ENCODE measurements around the gene MDK.

Gene MDK

DNA sequence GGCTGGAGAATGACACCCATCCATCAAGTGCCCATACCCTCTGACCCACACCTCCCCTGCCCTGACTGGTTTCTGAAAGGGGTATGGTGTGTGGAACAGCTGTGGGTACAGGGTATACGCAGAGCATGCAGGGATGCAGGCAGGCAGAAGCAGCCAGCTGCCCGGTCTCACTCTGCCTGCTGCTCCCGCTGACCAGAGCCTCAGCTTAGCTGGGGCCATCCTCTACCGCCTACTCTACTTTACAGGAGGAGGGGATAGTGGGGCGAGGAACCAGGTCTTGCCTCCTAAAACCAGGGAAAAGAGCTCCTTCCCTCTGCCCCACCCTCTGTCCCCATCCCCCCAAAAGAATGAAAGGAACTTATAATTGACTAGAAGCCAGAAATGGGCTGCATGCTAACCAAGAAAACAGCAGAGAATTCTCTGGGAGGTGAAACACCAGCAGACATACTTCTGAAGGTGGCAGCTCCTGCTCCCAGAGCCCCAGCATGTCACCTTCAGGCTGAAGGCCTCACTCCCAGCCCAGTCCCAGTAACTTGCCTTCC, 23.1 kb downstream of the MDK start:
- DNase-seq (ENCODE audit: low spot score): no peak

DNA sequence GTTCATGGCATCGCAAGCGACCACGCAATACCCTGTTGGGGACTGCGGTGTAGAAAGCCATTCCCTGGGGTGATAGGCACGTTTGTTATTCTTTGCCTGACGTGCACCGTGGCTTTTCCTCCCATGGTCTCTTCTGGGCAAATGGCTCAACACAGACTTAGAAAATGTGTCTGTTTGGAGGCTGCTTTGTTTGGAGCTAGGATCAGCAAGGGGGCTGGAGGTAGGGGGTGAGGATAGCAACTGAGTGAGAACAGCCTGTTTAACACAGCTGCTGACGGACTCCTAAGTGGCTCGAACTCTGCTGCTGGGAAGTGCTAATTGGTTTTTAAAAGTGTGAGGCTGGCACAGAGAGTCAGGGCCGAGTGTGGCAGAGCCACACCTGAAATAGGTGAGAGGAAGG, 26.2 kb downstream of the MDK start:
- no peak for DNase-seq (ENCODE audit: low spot score)

DNA sequence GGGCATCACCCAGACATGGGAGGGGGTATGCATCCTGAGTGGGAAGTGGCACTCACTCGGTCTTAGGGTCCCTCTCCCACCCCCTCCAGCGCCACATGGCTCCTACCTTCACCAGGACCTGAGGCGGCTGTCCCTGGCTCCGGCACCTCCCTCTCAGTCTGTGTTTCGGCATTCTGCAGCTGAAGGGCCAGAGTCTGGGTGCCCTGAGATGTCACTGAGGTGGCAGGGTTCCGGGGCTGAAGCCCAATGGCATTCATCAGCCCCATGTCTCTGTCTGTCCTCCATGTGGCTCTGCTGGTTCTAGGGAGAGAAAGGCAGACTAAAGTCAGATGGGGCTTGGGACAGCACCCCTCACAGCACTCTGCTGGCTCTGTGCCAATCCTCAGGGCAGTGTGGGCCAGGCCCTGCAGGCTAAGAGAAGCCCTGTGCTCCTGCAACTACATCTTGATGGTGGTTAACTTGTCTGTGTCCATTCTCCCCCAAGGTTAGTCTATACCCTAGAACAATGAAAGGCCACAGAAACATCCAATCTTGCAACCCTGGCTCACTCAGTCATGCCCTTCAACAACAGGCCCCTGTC, 27.0 kb downstream of the MDK start:
- no peak for DNase-seq (ENCODE audit: low spot score)

DNA sequence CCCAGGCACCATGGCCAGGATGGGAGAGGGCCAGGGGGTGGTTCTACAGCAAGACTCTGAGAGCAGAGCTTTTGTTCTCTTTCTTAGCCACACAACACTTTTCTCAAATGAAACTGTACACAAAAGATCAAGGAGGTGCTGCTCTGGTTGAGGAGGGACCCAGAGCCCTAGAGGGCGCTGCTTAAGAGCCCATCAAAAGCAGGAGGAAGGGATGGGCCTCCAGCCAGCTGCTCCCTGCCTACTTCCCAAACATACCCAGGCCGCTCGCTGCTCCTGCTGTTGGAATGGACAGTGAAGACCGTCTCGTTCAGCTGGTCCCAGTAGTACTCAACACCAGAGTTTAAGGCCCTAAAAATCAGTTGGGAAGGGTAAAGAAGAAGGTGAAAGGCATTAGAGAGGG, 28.6 kb downstream of the MDK start:
- DNase-seq (ENCODE audit: low spot score): no peak

DNA sequence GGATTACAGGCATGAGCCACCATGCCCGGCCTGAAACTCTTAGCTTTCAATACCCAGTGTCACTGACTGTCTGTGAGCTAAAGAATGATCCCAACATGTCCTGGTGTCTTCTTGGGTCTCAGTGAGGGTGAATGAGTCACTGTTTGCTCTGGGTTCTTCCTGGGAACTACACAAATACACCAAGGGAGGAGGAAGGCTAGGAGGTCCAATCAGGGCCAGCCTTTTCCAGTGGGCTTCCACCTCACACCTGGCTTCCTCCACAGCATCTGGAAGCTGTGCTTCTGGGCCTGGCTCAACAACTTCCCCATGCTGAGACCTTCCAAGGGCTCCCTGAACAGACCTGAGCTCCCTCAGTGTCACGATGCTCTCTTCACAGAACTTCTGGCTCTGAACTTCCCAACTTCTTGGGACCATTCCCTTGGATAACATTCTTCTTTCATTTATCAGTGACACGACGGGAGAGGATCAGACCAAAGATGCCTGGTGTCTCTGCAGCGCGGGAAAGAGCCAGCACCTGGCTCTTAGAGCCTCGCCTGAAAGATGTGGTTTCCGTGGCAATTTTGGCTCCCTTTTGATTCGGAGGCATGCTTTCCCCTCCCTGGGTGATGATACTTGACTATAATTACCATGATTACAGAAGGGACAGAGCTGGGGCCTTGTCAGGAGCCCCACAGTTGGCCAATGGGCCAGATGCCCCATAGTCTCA, 32.4 kb downstream of the MDK start:
- DNase-seq (ENCODE audit: low spot score): no peak

DNA sequence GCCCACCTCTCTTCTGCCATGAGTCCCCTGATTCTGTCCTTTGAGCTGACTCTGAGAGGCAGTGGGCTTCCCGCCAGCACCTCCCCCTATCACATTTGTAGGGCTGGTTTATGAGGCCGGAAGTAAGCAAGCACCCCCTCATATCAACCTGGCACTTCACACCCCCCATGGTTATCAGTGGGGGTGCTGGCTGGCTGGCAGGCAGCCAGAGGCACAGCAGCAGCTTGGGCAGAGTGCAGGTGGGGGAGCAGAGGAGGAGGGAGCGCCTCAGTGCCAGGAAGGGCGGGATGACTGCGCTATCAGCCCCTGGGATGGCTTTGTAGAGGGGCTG, 33.0 kb downstream of the MDK start:
- DNase-seq (ENCODE audit: low spot score): no peak

DNA sequence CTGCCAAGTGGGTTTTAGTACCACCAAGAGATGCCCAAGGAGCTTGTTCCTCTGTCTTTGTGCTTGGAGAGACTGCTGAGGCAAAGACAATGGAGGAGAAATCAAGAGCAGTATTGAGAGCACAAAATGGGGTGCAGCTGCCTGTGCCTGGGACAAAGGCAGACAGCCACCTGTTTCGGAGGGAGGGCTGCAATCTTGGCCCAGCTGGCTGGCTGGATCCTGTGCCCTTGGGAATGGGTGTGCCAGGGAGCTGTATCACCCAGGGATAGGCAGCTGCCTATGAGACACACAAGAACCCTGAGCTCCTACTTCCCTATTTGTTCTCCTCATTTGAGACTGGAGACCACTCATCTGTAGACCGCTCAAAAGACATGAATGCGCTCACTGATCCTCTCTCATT, 33.4 kb downstream of the MDK start:
- no peak for DNase-seq (ENCODE audit: low spot score)

DNA sequence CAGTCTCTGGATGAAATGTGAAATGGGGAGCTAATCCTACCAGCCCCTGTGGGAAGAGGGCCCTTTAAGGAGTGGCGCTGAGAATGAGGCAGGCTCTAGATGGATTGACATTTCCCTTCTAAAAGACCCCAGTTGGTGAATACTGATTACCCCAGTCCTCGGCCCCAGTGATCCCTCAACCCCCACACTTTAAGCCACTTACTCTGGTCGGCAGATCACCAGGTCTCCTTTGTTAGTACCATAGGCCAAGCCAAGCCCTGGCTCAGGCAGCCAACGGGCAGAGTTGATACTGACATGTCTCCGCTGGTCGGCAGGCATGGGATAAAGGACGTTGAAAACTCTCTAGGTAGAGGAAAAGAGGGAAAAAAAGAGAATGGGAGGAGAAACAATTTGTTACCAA, 36.2 kb downstream of the MDK start:
- no peak for DNase-seq (ENCODE audit: low spot score)

DNA sequence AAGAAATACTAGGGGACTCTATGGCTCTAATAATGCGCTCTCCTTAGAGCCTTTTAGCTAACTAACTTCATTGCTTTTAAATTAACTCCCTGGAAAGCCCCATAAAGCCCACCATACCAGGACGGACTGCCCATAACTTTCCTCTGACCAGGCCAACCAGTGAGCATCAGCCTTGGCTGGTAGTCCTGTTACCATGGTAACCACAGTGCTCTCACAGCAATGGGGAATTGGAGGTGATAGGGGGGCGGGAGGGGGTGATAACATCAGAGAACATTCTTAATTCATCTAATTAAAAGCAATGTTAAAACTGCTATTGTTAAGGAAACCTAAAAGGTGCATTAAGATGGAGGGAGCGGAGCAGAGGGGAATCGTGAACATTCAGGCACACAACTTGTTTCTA, 37.3 kb downstream of the MDK start:
- DNase-seq (ENCODE audit: low spot score): no peak

DNA sequence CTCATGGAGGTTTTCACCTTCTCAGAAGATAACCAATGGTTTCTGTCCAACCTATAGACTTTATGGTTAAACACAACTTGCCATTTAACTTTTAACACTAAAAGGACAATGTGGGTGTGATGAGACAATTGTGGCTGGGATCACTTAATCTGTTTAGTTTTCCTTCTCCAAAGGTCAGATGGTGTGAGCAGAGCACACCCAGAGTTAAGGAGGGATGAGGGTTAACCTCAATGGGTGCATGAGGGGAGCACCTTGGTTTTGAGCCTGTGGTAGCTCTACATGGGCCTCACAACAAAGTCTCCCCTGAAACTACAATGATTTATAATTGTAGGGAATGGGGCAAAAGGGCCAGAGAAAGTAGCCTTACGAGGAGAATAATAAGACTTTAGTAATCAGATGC, 39.0 kb downstream of the MDK start:
- no peak for DNase-seq (ENCODE audit: low spot score)

DNA sequence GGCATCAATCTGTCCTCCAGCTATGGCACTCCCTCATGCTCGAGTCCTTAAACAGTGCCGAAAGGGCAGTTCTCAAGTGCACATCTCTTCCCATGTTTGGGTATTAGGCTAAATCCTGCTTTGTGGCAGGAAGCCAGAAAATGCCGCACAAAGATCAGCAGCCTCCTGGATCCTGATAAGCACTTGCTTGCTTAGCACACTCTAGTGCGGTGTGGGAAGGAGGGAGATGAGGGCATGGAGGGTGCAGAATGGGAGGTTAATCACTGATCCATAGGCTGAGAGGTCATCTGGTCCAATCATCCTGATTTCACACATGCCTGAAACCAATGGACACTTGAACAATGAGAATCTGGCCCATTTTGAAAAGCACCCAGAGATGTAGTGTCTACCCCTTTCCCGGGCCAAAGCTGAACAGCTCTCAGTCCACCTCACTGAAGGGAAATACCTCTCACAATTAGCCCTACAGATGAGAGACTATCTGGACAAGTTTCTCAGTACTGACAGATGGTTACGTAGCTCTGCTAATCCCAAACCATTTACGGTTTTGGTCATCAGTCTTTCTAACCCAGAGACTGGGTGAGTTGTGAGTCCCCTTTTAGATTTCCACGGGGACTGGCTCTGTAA, 39.9 kb downstream of the MDK start:
- DNase-seq (ENCODE audit: low spot score): no peak

DNA sequence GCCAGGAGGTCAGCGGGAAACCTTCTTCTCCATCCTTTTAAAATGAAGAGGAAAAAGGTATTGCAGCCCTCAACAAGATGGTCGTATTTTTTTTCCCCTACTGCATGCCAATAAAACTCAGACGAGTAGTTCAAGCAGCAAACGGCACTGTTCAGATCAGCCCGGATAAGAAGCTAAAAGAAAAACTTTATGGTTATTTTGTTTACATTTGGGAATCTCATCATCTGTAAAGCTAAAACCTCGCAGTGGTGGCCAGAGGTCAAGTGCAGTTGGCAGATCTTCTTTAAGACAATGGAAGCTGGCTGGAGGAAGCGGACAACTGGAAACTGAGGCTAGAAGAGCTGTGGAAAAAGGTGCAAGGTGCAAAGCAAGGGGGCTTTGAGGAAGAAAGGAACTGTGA, 41.1 kb downstream of the MDK start:
- DNase-seq (ENCODE audit: low spot score): no peak

DNA sequence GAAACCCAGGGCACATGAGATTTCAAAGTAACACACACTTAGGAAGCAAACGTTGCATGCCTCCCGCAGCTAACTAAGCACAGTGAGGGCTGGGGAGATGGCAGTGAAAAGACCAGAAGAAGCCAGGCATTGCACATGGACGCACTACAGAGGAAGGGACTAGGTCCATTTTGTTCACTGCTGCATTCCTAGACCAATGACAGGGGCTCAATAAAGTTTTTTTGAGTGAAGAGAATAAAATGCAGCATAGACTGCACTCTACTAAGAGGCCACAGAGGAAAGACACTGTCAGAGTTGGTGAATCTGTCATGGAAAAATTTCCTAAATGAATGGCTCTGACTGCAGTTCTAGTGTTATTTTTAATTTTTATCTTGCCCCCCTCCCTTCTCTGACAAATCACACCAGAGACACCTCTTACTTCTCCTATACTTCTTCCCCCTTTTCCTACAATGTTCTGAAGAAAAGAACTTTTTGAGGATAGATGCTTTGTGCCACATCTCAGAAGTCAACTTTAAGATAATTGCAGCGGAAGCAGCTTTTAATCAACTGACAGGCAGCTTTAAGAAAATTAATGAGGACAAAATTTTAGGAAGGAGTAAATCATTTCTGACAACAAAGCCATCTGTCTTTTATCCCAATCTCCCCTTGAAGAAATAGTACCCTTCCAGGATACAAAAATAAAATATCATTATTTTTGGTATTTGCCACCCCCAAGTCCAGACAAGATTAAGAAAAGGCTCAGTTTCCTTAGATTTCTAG, 44.9 kb downstream of the MDK start:
- no peak for DNase-seq (ENCODE audit: low spot score)

DNA sequence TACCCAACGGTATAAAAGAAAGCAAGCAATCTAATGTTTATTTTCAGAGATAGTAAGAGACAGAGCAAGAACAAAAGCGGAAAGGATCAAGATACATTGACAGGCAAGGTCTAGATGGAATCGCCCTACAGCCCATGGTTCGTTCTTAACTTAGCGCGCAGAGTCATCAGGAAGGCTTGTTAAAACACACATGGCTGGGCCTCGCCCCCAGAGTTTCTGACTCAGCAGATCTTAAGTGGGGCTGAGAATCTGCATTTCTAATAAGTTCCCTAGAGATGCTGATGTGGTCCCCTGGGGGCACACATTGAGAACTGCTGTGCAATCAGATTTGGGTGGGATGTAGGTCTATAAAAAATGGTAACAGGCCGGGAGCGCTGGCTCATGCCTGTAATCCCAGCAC, 45.9 kb downstream of the MDK start:
- DNase-seq (ENCODE audit: low spot score): no peak

DNA sequence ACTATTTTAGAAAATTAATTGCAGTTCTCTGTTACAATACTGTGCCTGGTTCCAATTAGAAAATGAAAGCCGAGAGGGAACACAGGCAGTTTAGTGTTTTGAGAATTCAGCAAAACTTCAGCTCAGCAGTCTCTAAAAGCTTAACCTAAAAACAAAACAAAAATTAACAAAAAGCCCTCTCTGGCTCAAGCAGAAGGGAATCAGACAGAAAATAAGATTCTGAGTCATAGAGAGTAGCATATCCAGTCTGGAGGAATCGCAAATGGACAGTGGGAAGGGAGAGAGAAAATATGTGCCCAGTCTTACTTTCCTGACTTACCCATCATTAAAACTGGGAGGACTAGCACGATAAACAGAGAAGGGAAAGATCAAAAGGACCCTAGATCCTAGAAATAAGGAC, 48.2 kb downstream of the MDK start:
- DNase-seq (ENCODE audit: low spot score): no peak

DNA sequence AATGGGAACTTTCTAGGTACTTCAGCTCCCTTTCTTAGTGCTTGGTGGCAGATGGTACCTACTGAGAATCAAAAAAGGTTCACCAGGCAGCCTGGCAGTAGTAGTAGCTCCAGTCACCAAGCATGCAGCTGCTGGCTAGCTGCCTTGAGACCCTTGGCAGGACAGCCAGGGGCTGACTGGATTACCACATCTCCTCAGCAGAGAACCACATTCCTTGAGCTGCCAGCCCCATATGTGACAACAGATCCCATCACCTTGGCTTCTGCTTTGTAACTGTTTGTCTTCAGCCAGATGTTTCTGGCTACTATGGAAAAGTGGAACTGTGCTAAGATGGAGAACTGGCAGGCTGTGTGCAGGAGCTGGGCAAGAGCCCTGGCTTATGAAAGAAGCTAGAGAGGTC, 49.7 kb downstream of the MDK start:
- DNase-seq (ENCODE audit: low spot score): no peak

Data from CD4-positive, alpha-beta T cell treated with Interleukin-2 at 100 ng/mL for 4 hours (primary cell).